Lung (tissue), 12 donors: Measurements from ENCODE around the gene ENO2. TPM values are rescaled to one million over a fixed set of nuclear protein-coding genes. Genes with fewer than 3 reads are reported as not detected.

Source experiments
- ATAC-seq: fragments of 200-7000 bp; cut with Tn5 transposase; one replicate; pipeline ENCODE4 v1.9.1; 2020; ENCODE audit warnings: moderate number of reproducible peaks; ENCODE audit not compliant: insufficient read depth, low FRiP score
- DNase-seq, 3 donors: peaks; one replicate each; pipeline ENCODE4 v3.0.0-alpha.2; 2013 to 2017
- H3K27ac ChIP-seq, 2 donors: one replicate each; pipeline ENCODE4 v1.5.1; 2013; ENCODE audit warnings: mild to moderate bottlenecking in 2 of 2, moderate library complexity in 2 of 2, control low read depth in 1 of 2, inconsistent platforms in 1 of 2, low read depth in 1 of 2, low read length in 1 of 2
- H3K27me3 ChIP-seq, 3 donors: one replicate each; pipeline ENCODE4 v1.5.1; 2013; ENCODE audit warnings: low read length in 2 of 3; ENCODE audit not compliant: control insufficient read depth in 3 of 3, insufficient read depth in 3 of 3
- H3K36me3 ChIP-seq, 4 donors: one replicate each; pipeline ENCODE4 v1.5.1; 2013; ENCODE audit warnings: low read length in 4 of 4, mild to moderate bottlenecking in 1 of 4, moderate library complexity in 1 of 4; ENCODE audit not compliant: control insufficient read depth in 4 of 4, insufficient read depth in 4 of 4
- H3K4me1 ChIP-seq, 5 donors: one replicate each; pipeline ENCODE4 v1.5.1; 2013; ENCODE audit warnings: low read length in 5 of 5, mild to moderate bottlenecking in 2 of 5, moderate library complexity in 1 of 5; ENCODE audit not compliant: control insufficient read depth in 5 of 5, insufficient read depth in 5 of 5
- H3K4me3 ChIP-seq: one replicate; pipeline ENCODE4 v1.5.1; 2013; ENCODE audit warnings: mild to moderate bottlenecking, control low read depth, moderate library complexity
- H3K9ac ChIP-seq, 2 donors: one replicate each; pipeline ENCODE4 v1.5.1; 2013; ENCODE audit warnings: low read length in 2 of 2, control low read depth in 1 of 2; ENCODE audit not compliant: insufficient read depth in 1 of 2
- H3K9me3 ChIP-seq, 4 donors: one replicate each; pipeline ENCODE4 v1.5.1; 2013; ENCODE audit warnings: low read length in 3 of 4, mild to moderate bottlenecking in 1 of 4, moderate library complexity in 1 of 4; ENCODE audit not compliant: control insufficient read depth in 4 of 4, insufficient read depth in 3 of 4
- WGBS, 2 donors: extraction: QIAGEN DNeasy Blood & Tissue Kit; methylation state at CpG; one replicate each; pipeline ENCODE4 v1.1.7; 2013; 5-methylcytosine and 5-hydroxymethylcytosine counted together
- polyA plus RNA-seq, 2 donors: library from polyadenylated mRNA; stranded (reverse); fragments of 200-250 nt; gene quantifications; one replicate each; pipeline ENCODE4 v1.2.1, GENCODE V29; 2013
- total RNA-seq, 2 donors: library from RNA; depleted of rRNA in 1 of 2; stranded (reverse); fragments of >200 nt in 1 of 2; gene quantifications; one replicate each; pipeline ENCODE4 v1.2.1, GENCODE V29; 2014 to 2021
- TF ChIP-seq, protein P1 (sequence below): IDR thresholded peaks from 2 replicates; pipeline ENCODE4 v1.5.1; 2012; ENCODE audit warnings: mild to moderate bottlenecking; ENCODE audit errors: control extremely low read depth, extremely low read depth
- donor health status: control.
- donor health status: control.
- donor health status: Bipolar disorder and iron deficiency.
- donor health status: healthy.
- donor health status: DM: yes; HTN: yes; CAD: no.

The ENO2 gene
- total and polyA plus RNA-seq, 4 donors: 14.4 to 41.9 (median 30.8) TPM

DNA sequence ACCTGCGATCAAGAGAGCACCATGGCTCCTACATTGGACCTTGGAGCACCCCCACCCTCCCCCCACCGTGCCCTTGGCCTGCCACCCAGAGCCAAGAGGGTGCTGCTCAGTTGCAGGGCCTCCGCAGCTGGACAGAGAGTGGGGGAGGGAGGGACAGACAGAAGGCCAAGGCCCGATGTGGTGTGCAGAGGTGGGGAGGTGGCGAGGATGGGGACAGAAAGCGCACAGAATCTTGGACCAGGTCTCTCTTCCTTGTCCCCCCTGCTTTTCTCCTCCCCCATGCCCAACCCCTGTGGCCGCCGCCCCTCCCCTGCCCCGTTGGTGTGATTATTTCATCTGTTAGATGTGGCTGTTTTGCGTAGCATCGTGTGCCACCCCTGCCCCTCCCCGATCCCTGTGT, 27.4 kb downstream of the ENO2 start:
- no peak for ATAC-seq
- Histone ChIP-seq H3K36me3 (peaks cover 0 to 36% (median 25%) of the 10 kb centered on the region in 4 donors), H3K9me3 (no peaks in the 10 kb centered on the region), H3K27me3 (no peaks in the 10 kb centered on the region), H3K27ac (no peak overlapping the region), H3K4me3 (no peak overlapping the region), H3K4me1 (peaks cover 4 to 35% (median 14%) of the 10 kb centered on the region in 5 donors), H3K9ac (no peak overlapping the region)
- 87 to 90% methylated on average over 12 of the region's 12 CpGs for WGBS, 2 donors
- TF ChIP-seq, protein P1, sequence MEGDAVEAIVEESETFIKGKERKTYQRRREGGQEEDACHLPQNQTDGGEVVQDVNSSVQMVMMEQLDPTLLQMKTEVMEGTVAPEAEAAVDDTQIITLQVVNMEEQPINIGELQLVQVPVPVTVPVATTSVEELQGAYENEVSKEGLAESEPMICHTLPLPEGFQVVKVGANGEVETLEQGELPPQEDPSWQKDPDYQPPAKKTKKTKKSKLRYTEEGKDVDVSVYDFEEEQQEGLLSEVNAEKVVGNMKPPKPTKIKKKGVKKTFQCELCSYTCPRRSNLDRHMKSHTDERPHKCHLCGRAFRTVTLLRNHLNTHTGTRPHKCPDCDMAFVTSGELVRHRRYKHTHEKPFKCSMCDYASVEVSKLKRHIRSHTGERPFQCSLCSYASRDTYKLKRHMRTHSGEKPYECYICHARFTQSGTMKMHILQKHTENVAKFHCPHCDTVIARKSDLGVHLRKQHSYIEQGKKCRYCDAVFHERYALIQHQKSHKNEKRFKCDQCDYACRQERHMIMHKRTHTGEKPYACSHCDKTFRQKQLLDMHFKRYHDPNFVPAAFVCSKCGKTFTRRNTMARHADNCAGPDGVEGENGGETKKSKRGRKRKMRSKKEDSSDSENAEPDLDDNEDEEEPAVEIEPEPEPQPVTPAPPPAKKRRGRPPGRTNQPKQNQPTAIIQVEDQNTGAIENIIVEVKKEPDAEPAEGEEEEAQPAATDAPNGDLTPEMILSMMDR: no peak
- DNase-seq: peak in 1 of 3 donors; percentile 10

DNA sequence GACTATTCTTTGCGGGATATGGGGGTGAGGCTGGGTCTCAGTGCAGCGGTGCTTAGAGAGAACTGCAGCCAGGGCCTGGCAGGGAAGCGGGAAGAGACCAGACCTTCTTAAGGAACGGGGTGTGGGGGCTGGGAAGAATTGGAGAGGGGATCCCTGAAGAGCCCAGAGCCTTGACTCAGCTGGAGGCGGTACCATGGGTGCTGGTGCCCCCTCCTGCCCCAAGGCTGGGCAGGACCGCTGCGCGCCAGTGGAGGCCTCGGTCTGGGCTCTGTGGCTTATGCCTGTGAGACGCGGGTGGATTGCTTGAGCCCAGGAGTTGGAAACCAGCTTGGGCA, 27.9 kb downstream of the ENO2 start:
- ATAC-seq: no peak
- Histone ChIP-seq H3K4me3 (no peak overlapping the region), H3K4me1 (peaks cover 1 to 31% (median 13%) of the 10 kb centered on the region in 5 donors), H3K27ac (peak overlapping the region in 1 of 2 donors; percentile 71), H3K9ac (no peak overlapping the region), H3K27me3 (no peaks in the 10 kb centered on the region), H3K9me3 (no peaks in the 10 kb centered on the region), H3K36me3 (peaks cover 0 to 37% (median 24%) of the 10 kb centered on the region in 4 donors)
- peak in 1 of 3 donors; percentile 45 for DNase-seq
- 85 to 87% methylated on average over 11 of the region's 11 CpGs for WGBS, 2 donors
- TF ChIP-seq, protein P1: no peak

DNA sequence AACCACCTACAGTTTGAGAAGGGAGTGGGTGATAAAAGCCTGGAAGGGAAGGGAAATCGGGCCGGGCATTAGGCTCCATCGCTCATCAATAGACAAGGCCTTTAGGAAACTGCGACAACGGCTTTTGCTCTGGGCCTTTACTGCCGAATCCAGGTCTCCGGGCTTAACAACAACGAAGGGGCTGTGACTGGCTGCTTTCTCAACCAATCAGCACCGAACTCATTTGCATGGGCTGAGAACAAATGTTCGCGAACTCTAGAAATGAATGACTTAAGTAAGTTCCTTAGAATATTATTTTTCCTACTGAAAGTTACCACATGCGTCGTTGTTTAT, 29.0 kb downstream of the ENO2 start:
- no peaks in the 10 kb centered on the region for H3K27me3 ChIP-seq
- peak overlapping the region; percentile 71 to 95 for H3K27ac ChIP-seq
- H3K36me3 ChIP-seq: peaks cover 0 to 37% (median 23%) of the 10 kb centered on the region in 4 donors
- H3K4me3 ChIP-seq: no peak overlapping the region
- ATAC-seq: peak; percentile 42
- H3K9me3 ChIP-seq: no peaks in the 10 kb centered on the region
- peak overlapping the region in 1 of 2 donors; percentile 96 for H3K9ac ChIP-seq
- TF ChIP-seq, protein P1: no peak
- 1% methylated on average over 13 of the region's 13 CpGs for WGBS, 2 donors
- DNase-seq: peak; percentile 90 to 97 (median 96)
- peaks cover 0 to 22% (median 12%) of the 10 kb centered on the region in 5 donors for H3K4me1 ChIP-seq
